Aorta (tissue), 4 donors: Measurements from ENCODE around the gene AHRR. TPM values are rescaled to one million over a fixed set of nuclear protein-coding genes. Genes with fewer than 3 reads are reported as not detected.

Source experiments
- polyA plus RNA-seq, 2 donors: library from polyadenylated mRNA; stranded (reverse); fragments of 200-250 nt; gene quantifications; one replicate each; pipeline ENCODE4 v1.2.3, GENCODE V29; 2013
- total RNA-seq, 2 donors: library from RNA; stranded (reverse); fragmentation: NEBNext Ultra II Directional; extraction: Animal tissue kit (Norgen Biotek cat#: 25700); gene quantifications; one replicate each; pipeline ENCODE4 v1.2.1, GENCODE V29; 2021
- donor health status: healthy with polysubstance abuse.
- donor health status: Bipolar disorder and iron deficiency.
- donor health status: DM: no; HTN: no; CAD: no.
- donor health status: DM: yes; HTN: yes; CAD: no.

AHRR gene
- total and polyA plus RNA-seq, 4 donors = 0.13 to 3.8 (median 1.7) TPM

Other genes with a start within 250 kb of the AHRR start
- gene PLEKHG4B, start 229.5 kb upstream of the AHRR start, total RNA-seq = under 1 TPM in 1 of 2 donors, not detected in 1; 0.21 TPM
- gene PLEKHG4B, start 229.5 kb upstream of the AHRR start, polyA plus RNA-seq = under 1 TPM in 1 of 2 donors, not detected in 1; 0.05 TPM
- gene LRRC14B, start 130.2 kb upstream of the AHRR start, total RNA-seq = not detected
- gene LRRC14B, start 130.2 kb upstream of the AHRR start, polyA plus RNA-seq = not detected
- 1 to 10 TPM; 5.6 to 6.7 TPM for gene CCDC127, start 103.6 kb upstream of the AHRR start, total RNA-seq
- 1 to 10 TPM; 2.1 to 2.9 TPM for gene CCDC127, start 103.6 kb upstream of the AHRR start, polyA plus RNA-seq
- 10 to 100 TPM; 73.5 to 89.4 TPM for gene SDHA, start 103.4 kb upstream of the AHRR start, total RNA-seq
- 10 to 100 TPM; 61.9 to 76.3 TPM for gene SDHA, start 103.4 kb upstream of the AHRR start, polyA plus RNA-seq
- 10 to 100 TPM; 58.6 to 63.5 TPM for gene PDCD6, start 50.1 kb upstream of the AHRR start, total RNA-seq
- gene PDCD6, start 50.1 kb upstream of the AHRR start, polyA plus RNA-seq = 10 to 100 TPM; 87.8 to 94.9 TPM
- gene EXOC3, start 121.5 kb downstream of the AHRR start, total RNA-seq = 10 to 100 TPM; 54.6 to 65.2 TPM
- 10 to 100 TPM; 31.3 to 88.9 TPM for gene EXOC3, start 121.5 kb downstream of the AHRR start, polyA plus RNA-seq
- gene SLC9A3, start 202.7 kb downstream of the AHRR start, total RNA-seq = under 1 TPM; 0.93 to 0.97 TPM
- 1 to 10 TPM in 1 of 2 donors, under 1 TPM in 1; 0.59 to 4.3 TPM for gene SLC9A3, start 202.7 kb downstream of the AHRR start, polyA plus RNA-seq